Astrocyte (in vitro differentiated cells and primary cell): ENCODE results near the gene SDHB. TPM values are rescaled to one million over a fixed set of nuclear protein-coding genes. Genes with fewer than 3 reads are reported as not detected.

Experiments used
- DNase-seq: peaks from one replicate; pipeline ENCODE4 v3.0.0-alpha.2; 2010; ENCODE audit warnings: low read depth
- FAIRE-seq: peaks from 2 replicates; lab custom pipeline; 2011; peaks lifted over from hg19 to GRCh38; lab: Jason Lieb, UNC
- H2AFZ ChIP-seq: 2 replicates; pipeline ENCODE4 v1.6.0; 2012; ENCODE audit warnings: low read depth, low read length, inconsistent platforms
- H3K27ac ChIP-seq: 2 replicates; pipeline ENCODE4 v1.5.1; 2011; ENCODE audit warnings: low read depth, low read length, inconsistent platforms
- H3K27me3 ChIP-seq: 2 replicates; pipeline ENCODE4 v1.6.0; 2011; ENCODE audit warnings: low read length, inconsistent platforms; ENCODE audit not compliant: insufficient read depth
- H3K36me3 ChIP-seq: 2 replicates; pipeline ENCODE4 v1.5.1; 2011; ENCODE audit warnings: low read length, inconsistent platforms; ENCODE audit not compliant: insufficient read depth
- H3K4me1 ChIP-seq: 2 replicates; pipeline ENCODE4 v1.5.1; 2011; ENCODE audit warnings: low read length, inconsistent platforms; ENCODE audit not compliant: insufficient read depth
- H3K4me2 ChIP-seq: 2 replicates; pipeline ENCODE4 v1.6.0; 2012; ENCODE audit warnings: low read length, inconsistent platforms
- H3K4me3 ChIP-seq: 2 replicates; pipeline ENCODE4 v1.5.1; 2011; ENCODE audit warnings: low read depth, mild to moderate bottlenecking, low read length, inconsistent platforms; ENCODE audit not compliant: insufficient read depth
- H3K79me2 ChIP-seq: 2 replicates; pipeline ENCODE4 v1.6.0; 2012; ENCODE audit warnings: mild to moderate bottlenecking, low read length, inconsistent platforms; ENCODE audit not compliant: insufficient read depth
- H3K9ac ChIP-seq: 2 replicates; pipeline ENCODE4 v1.6.0; 2012; ENCODE audit warnings: mild to moderate bottlenecking, low read length, inconsistent platforms
- H3K9me3 ChIP-seq: 2 replicates; pipeline ENCODE4 v1.5.1; 2012; ENCODE audit warnings: low read depth, mild to moderate bottlenecking, low read length, inconsistent platforms; ENCODE audit not compliant: insufficient read depth
- H4K20me1 ChIP-seq: 2 replicates; pipeline ENCODE4 v1.6.0; 2012; ENCODE audit warnings: low read length, inconsistent platforms; ENCODE audit not compliant: insufficient read depth
- H3K27ac Mint-ChIP-seq: one replicate; pipeline ENCODE4 v1.8.0; 2021; ENCODE audit warnings: mild to moderate bottlenecking, mixed read lengths; ENCODE audit not compliant: unreplicated experiment
- H3K27me3 Mint-ChIP-seq: one replicate; pipeline ENCODE4 v1.8.0; 2021; ENCODE audit warnings: low read depth, mixed read lengths; ENCODE audit not compliant: unreplicated experiment
- H3K36me3 Mint-ChIP-seq: one replicate; pipeline ENCODE4 v1.8.0; 2021; ENCODE audit warnings: low read depth, mixed read lengths; ENCODE audit not compliant: unreplicated experiment
- H3K4me1 Mint-ChIP-seq: one replicate; pipeline ENCODE4 v1.8.0; 2021; ENCODE audit warnings: low read depth, mixed read lengths; ENCODE audit not compliant: unreplicated experiment
- H3K4me3 Mint-ChIP-seq: one replicate; pipeline ENCODE4 v1.8.0; 2021; ENCODE audit warnings: mild to moderate bottlenecking, moderate library complexity, mixed read lengths; ENCODE audit not compliant: unreplicated experiment
- H3K9me3 Mint-ChIP-seq: one replicate; pipeline ENCODE4 v1.8.0; 2021; ENCODE audit warnings: mild to moderate bottlenecking, mixed read lengths; ENCODE audit not compliant: unreplicated experiment
- CTCF ChIP-seq: IDR thresholded peaks from 2 replicates; pipeline ENCODE4 v1.5.1; 2011; ENCODE audit warnings: low read depth, mild to moderate bottlenecking, inconsistent platforms, low read length, moderate library complexity; ENCODE audit not compliant: insufficient read depth
- EZH2 ChIP-seq: IDR thresholded peaks from 2 replicates; pipeline ENCODE4 v1.6.1; 2012; ENCODE audit warnings: mild to moderate bottlenecking, low read length, inconsistent platforms; ENCODE audit not compliant: insufficient read depth
- total RNA-seq: library from RNA; stranded (reverse); gene quantifications from 2 replicates; pipeline ENCODE4 v1.2.1, GENCODE V29; 2021

SDHB gene
- total RNA-seq, 1 donor from 2014 or later, result 84.9 TPM

DNA sequence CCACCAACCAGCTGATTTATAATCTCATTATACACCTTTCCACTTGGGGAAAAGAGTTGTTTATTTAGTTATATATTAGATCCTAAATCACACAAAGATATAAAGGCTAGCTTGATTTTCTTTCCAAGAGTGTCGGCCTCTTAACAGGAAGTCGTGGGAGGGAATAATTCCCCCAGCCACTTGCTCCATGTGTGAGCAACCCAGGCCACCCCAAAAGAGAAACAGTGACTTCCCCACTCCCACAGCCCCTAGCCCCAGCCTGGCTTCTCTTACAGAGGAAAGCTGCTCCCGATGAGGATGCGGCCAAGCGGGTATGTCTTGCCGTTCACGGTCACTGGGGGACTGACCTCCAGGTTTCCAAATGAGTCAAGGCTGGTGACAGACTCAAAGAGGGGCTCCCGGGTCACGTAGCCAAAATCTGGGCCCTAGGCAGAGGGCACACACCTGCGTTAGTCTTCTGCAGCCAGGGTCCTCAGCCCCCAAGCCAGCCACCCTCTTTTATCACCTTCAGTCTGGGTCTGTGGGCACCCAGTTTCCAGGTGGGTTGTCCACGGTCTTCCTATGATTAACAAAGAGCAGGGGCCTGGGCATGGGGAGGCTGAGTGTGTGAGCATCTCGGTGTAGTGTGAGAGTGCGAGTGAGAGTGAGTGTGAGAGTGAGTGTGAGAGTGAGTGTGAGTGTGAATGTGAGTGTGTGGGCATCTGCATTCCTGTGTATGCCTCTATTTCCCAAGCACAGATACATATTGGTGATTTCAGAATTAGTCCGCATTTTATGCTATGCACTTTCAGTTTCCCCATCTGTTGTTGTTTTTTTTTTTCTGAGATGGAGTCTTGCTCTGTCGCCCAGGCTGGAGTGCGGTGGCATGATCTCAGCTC, 25.4 kb upstream of the SDHB start:
- Mint-ChIP-seq H3K27ac (no peak overlapping the region), H3K9me3 (no peaks in the 10 kb centered on the region), H3K4me3 (no peak overlapping the region), H3K27me3 (peaks cover 16% of the 10 kb centered on the region), H3K4me1 (no peaks in the 10 kb centered on the region), H3K36me3 (no peaks in the 10 kb centered on the region)
- Histone ChIP-seq H4K20me1 (no peaks in the 10 kb centered on the region), H3K36me3 (no peaks in the 10 kb centered on the region), H2AFZ (no peak overlapping the region), H3K4me2 (no peak overlapping the region), H3K27ac (no peak overlapping the region), H3K9ac (no peak overlapping the region), H3K4me1 (no peaks in the 10 kb centered on the region), H3K79me2 (no peaks in the 10 kb centered on the region), H3K27me3 (no peaks in the 10 kb centered on the region), H3K9me3 (no peaks in the 10 kb centered on the region), H3K4me3 (no peak overlapping the region)
- DNase-seq, result no peak
- FAIRE-seq, result no peak
- TF ChIP-seq CTCF, result no peak

DNA sequence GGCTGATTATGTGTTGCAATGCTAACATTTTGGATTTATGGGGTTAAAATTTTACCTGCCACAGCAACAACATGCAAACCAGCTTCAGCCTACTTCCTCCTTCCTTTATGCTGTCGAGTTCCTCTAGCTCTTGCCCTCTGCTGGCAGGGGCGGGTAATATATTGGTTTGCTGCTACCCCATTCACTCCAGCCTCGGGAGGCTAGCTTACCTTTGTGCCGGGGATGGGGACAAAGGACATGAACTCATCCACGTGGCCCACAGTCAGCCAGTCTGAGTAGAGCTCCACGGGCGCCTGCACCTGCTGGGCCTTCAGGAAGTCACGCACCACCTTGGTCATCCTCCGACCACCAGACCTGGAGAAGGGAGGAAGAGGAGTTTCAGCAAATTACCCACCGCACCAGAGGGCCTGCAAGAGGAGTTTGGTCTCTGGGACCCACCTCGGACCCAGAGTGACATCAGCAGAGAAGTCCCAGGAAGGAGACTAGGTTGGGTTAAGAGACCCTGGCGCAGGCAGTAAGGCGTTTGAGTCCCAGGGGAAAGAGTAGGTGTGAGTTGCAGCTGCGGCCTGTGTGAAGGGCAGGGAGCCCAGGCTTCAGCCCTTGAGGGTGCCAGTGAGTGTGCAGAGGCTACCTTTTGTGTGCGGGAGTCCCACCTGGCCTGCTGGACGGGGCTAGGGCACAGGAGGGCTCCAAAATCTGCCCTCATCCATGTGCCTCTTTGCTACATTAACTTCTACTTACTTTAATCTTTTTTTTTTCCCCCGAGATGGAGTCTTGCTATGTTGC, 21.8 kb upstream of the SDHB start:
- Mint-ChIP-seq H3K27me3 (peaks cover 12% of the 10 kb centered on the region), H3K9me3 (no peaks in the 10 kb centered on the region), H3K4me1 (no peaks in the 10 kb centered on the region), H3K36me3 (no peaks in the 10 kb centered on the region), H3K27ac (no peak overlapping the region), H3K4me3 (no peak overlapping the region)
- Histone ChIP-seq H3K9ac (no peak overlapping the region), H3K27ac (no peak overlapping the region), H3K36me3 (no peaks in the 10 kb centered on the region), H4K20me1 (no peaks in the 10 kb centered on the region), H3K27me3 (no peaks in the 10 kb centered on the region), H3K79me2 (no peaks in the 10 kb centered on the region), H3K4me2 (no peak overlapping the region), H2AFZ (no peak overlapping the region), H3K4me1 (no peaks in the 10 kb centered on the region), H3K4me3 (no peak overlapping the region), H3K9me3 (no peaks in the 10 kb centered on the region)
- FAIRE-seq (no peak), DNase-seq (no peak)
- no peak for TF ChIP-seq EZH2
- TF ChIP-seq CTCF, result peak; percentile 32

DNA sequence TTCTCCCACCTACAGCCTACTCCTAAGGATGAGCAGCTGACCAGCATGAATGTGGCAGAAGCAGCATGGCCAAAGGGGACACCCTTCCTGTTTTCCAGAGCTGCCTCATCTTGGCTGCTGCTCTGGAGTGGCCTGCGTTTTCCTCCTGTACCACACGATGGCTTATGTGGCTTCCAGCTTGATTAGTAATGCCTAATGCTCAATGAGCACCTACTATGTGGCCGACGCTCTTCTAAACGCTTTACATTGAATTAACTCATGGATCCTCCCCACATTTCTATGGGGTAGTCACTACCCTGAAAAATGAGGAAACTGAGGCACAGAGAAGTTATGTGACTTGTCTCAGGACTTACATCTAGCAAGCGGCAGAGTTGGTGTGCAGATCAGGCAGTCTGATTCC, 18.0 kb upstream of the SDHB start:
- DNase-seq (no peak), FAIRE-seq (no peak)
- no peak overlapping the region for H3K4me3 ChIP-seq
- no peaks in the 10 kb centered on the region for H3K27me3 ChIP-seq
- Mint-ChIP-seq H3K27ac (no peak overlapping the region), H3K4me3 (no peak overlapping the region), H3K27me3 (peaks cover 23% of the 10 kb centered on the region), H3K9me3 (peaks cover 1% of the 10 kb centered on the region), H3K4me1 (no peaks in the 10 kb centered on the region), H3K36me3 (no peaks in the 10 kb centered on the region)
- H2AFZ ChIP-seq, result no peak overlapping the region
- no peaks in the 10 kb centered on the region for H3K79me2 ChIP-seq
- no peak for TF ChIP-seq CTCF
- TF ChIP-seq EZH2, result no peak
- H3K27ac ChIP-seq, result no peak overlapping the region
- H3K9ac ChIP-seq, result no peak overlapping the region
- H3K9me3 ChIP-seq, result no peaks in the 10 kb centered on the region
- no peaks in the 10 kb centered on the region for H3K4me1 ChIP-seq
- no peaks in the 10 kb centered on the region for H4K20me1 ChIP-seq
- no peak overlapping the region for H3K4me2 ChIP-seq
- no peaks in the 10 kb centered on the region for H3K36me3 ChIP-seq
